Sigmoid colon (tissue), 7 donors: ENCODE results near the gene NFX1. TPM values are rescaled to one million over a fixed set of nuclear protein-coding genes. Genes with fewer than 3 reads are reported as not detected.

Experiments used
- DNase-seq: peaks from one replicate; pipeline ENCODE4 v3.0.0-alpha.2; 2019
- H3K27ac ChIP-seq, 4 donors: fragments of 200-600 bp; sonication (generic); one replicate each; pipeline ENCODE4 v1.5.1; 2016 to 2019; ENCODE audit warnings: mild to moderate bottlenecking in 1 of 4
- H3K27me3 ChIP-seq, 3 donors: fragments of 200-600 bp; sonication (generic); one replicate each; pipeline ENCODE4 v1.5.1; 2019; ENCODE audit warnings: mild to moderate bottlenecking in 1 of 3
- H3K36me3 ChIP-seq, 4 donors: fragments of 200-600 bp; sonication (generic); one replicate each; pipeline ENCODE4 v1.5.1; 2016 to 2019
- H3K4me1 ChIP-seq, 4 donors: fragments of 200-600 bp; sonication (generic); one replicate each; pipeline ENCODE4 v1.5.1; 2017 to 2019
- H3K4me3 ChIP-seq, 4 donors: fragments of 200-600 bp; sonication (generic); one replicate each; pipeline ENCODE4 v1.5.1; 2017 to 2019; ENCODE audit warnings: mild to moderate bottlenecking in 2 of 4, moderate library complexity in 1 of 4
- H3K9me3 ChIP-seq, 4 donors: fragments of 200-600 bp in 3 of 4; sonication (generic) in 3 of 4; one replicate each; pipeline versions ENCODE4 v1.5.1 to v1.6.1; 2013 to 2019
- CTCF ChIP-seq, 4 experiments: fragments of 450-650 bp in 3 of 4; fragments of 200-600 bp in 1 of 4; IDR thresholded peaks; one replicate each; pipeline ENCODE4 v1.5.1; 2016 to 2019; ENCODE audit warnings: antibody characterized with exemption in 4 of 4, mild to moderate bottlenecking in 3 of 4, moderate library complexity in 2 of 4
- EP300 ChIP-seq, 4 donors: sonication (generic); formaldehyde crosslinking; IDR thresholded peaks; one replicate each; pipeline ENCODE4 v1.6.1; 2017; ENCODE audit warnings: antibody characterized with exemption in 4 of 4
- POLR2A ChIP-seq, 2 donors: fragments of 450-650 bp; IDR thresholded peaks; one replicate each; pipeline ENCODE4 v1.6.1; 2016; ENCODE audit warnings: antibody characterized with exemption in 2 of 2, mild to moderate bottlenecking in 2 of 2, moderate library complexity in 2 of 2
- POLR2AphosphoS5 ChIP-seq, 4 donors: sonication (generic); formaldehyde crosslinking; IDR thresholded peaks; one replicate each; pipeline ENCODE4 v1.6.1; 2017; ENCODE audit warnings: antibody characterized with exemption in 4 of 4
- WGBS, 2 donors: extraction: QIAGEN DNeasy Blood & Tissue Kit; methylation state at CpG; one replicate each; pipeline ENCODE4 v1.1.7; 2013; 5-methylcytosine and 5-hydroxymethylcytosine counted together
- intact Hi-C: fragments of 100-400 bp; cut with DNase I; formaldehyde crosslinking; loops from one replicate; pipeline ENCODE4 v1.15.1; 2023
- polyA plus RNA-seq, 3 donors: library from polyadenylated mRNA; stranded (reverse); fragments of 200-250 nt; gene quantifications; one replicate each; pipeline ENCODE4 v1.2.3, GENCODE V29; 2013
- total RNA-seq, 4 donors: library from RNA; depleted of rRNA; stranded (reverse); fragments of >200 nt; gene quantifications; one replicate each; pipeline ENCODE4 v1.1.0, GENCODE V29; 2016
- donor health status: healthy with polysubstance abuse.
- donor health status: Bipolar disorder and iron deficiency.
- donor health status: healthy.

Gene NFX1
- total and polyA plus RNA-seq, 7 donors: 15.7 to 40.7 (median 34.3) TPM

- DNase-seq: no peak
- no peaks in the 10 kb centered on the region for H3K27me3 ChIP-seq
- H3K4me1 ChIP-seq: no peaks in the 10 kb centered on the region
- H3K27ac ChIP-seq: no peak overlapping the region
- no peak for TF ChIP-seq CTCF (IDR thresholded peaks at IDR 0.05)
- no peak for TF ChIP-seq EP300 (IDR thresholded peaks at IDR 0.05)
- no peak for TF ChIP-seq POLR2A (IDR thresholded peaks at IDR 0.05)
- TF ChIP-seq POLR2AphosphoS5 (IDR thresholded peaks at IDR 0.05): no peak
- H3K4me3 ChIP-seq: no peak overlapping the region
- intact Hi-C loops: no loop called here
- H3K9me3 ChIP-seq: no peaks in the 10 kb centered on the region
- 70 to 72% methylated on average over 5 of the region's 5 CpGs for whole genome bisulfite sequencing, 2 donors
- no peaks in the 10 kb centered on the region for H3K36me3 ChIP-seq
These were observed 117.8 kb downstream of the NFX1 start for GRCh38 chr9:33408087-33408486.

- Histone ChIP-seq H3K9me3 (no peaks in the 10 kb centered on the region), H3K27ac (no peak overlapping the region), H3K27me3 (no peaks in the 10 kb centered on the region), H3K4me1 (peaks cover 0 to 7% (median 4%) of the 10 kb centered on the region in 4 donors), H3K4me3 (no peak overlapping the region), H3K36me3 (no peaks in the 10 kb centered on the region)
- intact Hi-C loops: no loop called here
- TF ChIP-seq POLR2A (IDR thresholded peaks at IDR 0.05) (no peak), EP300 (IDR thresholded peaks at IDR 0.05) (no peak), POLR2AphosphoS5 (IDR thresholded peaks at IDR 0.05) (no peak), CTCF (IDR thresholded peaks at IDR 0.05) (no peak)
- WGBS, 2 donors: 25 to 35% methylated on average over 3 of the region's 3 CpGs
- DNase-seq: no peak
These were observed 124.0 kb downstream of the NFX1 start for GRCh38 chr9:33414268-33414667.

GRCh38 chr9:33414889-33415500, 124.7 kb downstream of the NFX1 start:
- H3K4me1 ChIP-seq: peaks cover 0 to 7% (median 4%) of the 10 kb centered on the region in 4 donors
- 31 to 69% methylated on average over 13 of the region's 13 CpGs for WGBS, 2 donors
- H3K36me3 ChIP-seq: no peaks in the 10 kb centered on the region
- no peaks in the 10 kb centered on the region for H3K9me3 ChIP-seq
- no peaks in the 10 kb centered on the region for H3K27me3 ChIP-seq
- no peak overlapping the region for H3K4me3 ChIP-seq
- DNase-seq: no peak
- intact Hi-C loops: loop anchor here (1.0 kb wide), 1 partner anchor 40 kb away; no protein-coding TSS in a partner anchor
- TF ChIP-seq EP300 (IDR thresholded peaks at IDR 0.05): no peak
- TF ChIP-seq CTCF (IDR thresholded peaks at IDR 0.05): no peak
- TF ChIP-seq POLR2AphosphoS5 (IDR thresholded peaks at IDR 0.05): no peak
- no peak for TF ChIP-seq POLR2A (IDR thresholded peaks at IDR 0.05)
- no peak overlapping the region for H3K27ac ChIP-seq

GRCh38 chr9:33415501-33416038, 125.3 kb downstream of the NFX1 start:
- Histone ChIP-seq H3K9me3 (no peaks in the 10 kb centered on the region), H3K27me3 (no peaks in the 10 kb centered on the region), H3K4me3 (no peak overlapping the region), H3K4me1 (peaks cover 0 to 7% (median 4%) of the 10 kb centered on the region in 4 donors), H3K27ac (no peak overlapping the region), H3K36me3 (no peaks in the 10 kb centered on the region)
- TF ChIP-seq POLR2AphosphoS5 (IDR thresholded peaks at IDR 0.05): no peak
- peak; percentile 46 to 76 (median 69) for TF ChIP-seq CTCF (IDR thresholded peaks at IDR 0.05)
- WGBS, 2 donors: 5 to 22% methylated on average over 9 of the region's 9 CpGs
- intact Hi-C loops: loop anchor here (1.0 kb wide), 1 partner anchor 40 kb away; no protein-coding TSS in a partner anchor
- peak; percentile 75 for DNase-seq
